C4-2B (cell line): ENCODE results near the gene PRMT3.

ENCODE experiments used
- CTCF ChIP-seq: fragments of 450-650 bp; conservative IDR thresholded peaks from 2 replicates; pipeline ENCODE4 v1.5.1; 2017; ENCODE audit warnings: mild to moderate bottlenecking
- ZFX ChIP-seq: fragments of 450-650 bp; IDR thresholded peaks from 2 replicates; pipeline ENCODE4 v1.6.1; 2017

DNA sequence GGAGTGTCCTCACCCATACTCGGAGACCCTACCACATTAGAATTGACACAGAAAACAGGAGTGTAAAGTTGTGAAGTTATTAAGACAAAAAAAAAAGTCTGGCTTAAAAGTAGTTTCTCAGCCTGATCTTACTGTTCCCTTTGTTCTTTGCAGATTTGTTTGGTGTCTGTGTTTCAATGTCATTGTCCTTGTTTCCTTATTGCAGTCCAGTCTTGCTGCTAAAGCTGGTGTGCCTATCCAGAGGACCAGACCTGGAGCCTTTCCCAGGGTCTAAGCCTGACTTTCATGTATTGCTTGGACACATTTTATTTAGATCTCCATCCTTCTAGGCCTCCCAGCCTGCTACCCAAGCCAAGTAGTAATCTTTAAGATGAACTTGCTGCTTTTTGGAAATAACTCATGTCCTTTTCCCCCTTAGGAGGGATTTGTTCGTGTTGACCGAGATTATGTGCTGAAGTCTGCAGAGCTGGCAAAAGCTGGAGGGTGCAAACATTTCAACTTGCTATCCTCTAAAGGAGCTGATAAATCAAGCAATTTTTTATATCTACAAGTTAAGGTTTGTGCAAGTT, 11.3 kb upstream of the PRMT3 start:
- TF ChIP-seq CTCF (no peak), ZFX (no peak)
